HG02763 (cell line): ENCODE measurements around the gene SORD.
"Not testable (repeated sequence)": the region's sequence is repeated elsewhere in the genome, so short reads cannot be mapped to it uniquely, and the experiment has no call there.

ENCODE experiments used
- ATAC-seq: cut with Tn5 transposase; IDR thresholded peaks from one replicate; pipeline ENCODE4 v1.9.1; 2021; ENCODE audit warnings: mild to moderate bottlenecking, moderate library complexity; ENCODE audit not compliant: unreplicated experiment

The SORD gene

GRCh38 chr15:45023659-45024225 is 747 bp downstream of the SORD start:
- ATAC-seq, result no peak

- ATAC-seq, result not testable (repeated sequence)
Measured at GRCh38 chr15:45024649-45025048, 1.7 kb downstream of the SORD start.

- ATAC-seq, result not testable (repeated sequence)
Measured at GRCh38 chr15:45025627-45026026, 2.6 kb downstream of the SORD start.

GRCh38 chr15:45026651-45027190 is 3.7 kb downstream of the SORD start:
- no peak for ATAC-seq

- no peak for ATAC-seq
Measured at GRCh38 chr15:45027220-45027619, 4.2 kb downstream of the SORD start.

GRCh38 chr15:45030743-45031142 is 7.7 kb downstream of the SORD start:
- no peak for ATAC-seq

GRCh38 chr15:45031522-45032028 is 8.6 kb downstream of the SORD start:
- not testable (repeated sequence) for ATAC-seq

- not testable (repeated sequence) for ATAC-seq
Measured at GRCh38 chr15:45032501-45032900, 9.5 kb downstream of the SORD start.

- ATAC-seq, result not testable (repeated sequence)
Measured at GRCh38 chr15:45034087-45034486, 11.1 kb downstream of the SORD start.

- not testable (repeated sequence) for ATAC-seq
Measured at GRCh38 chr15:45034600-45035375, 11.8 kb downstream of the SORD start.

GRCh38 chr15:45036812-45037781 is 14.1 kb downstream of the SORD start:
- ATAC-seq, result peak; percentile 50

- no peak for ATAC-seq
Measured at GRCh38 chr15:45037936-45038335, 14.9 kb downstream of the SORD start.

- ATAC-seq, result not testable (repeated sequence)
Measured at GRCh38 chr15:45040396-45040795, 17.4 kb downstream of the SORD start.

- not testable (repeated sequence) for ATAC-seq
Measured at GRCh38 chr15:45041538-45041937, 18.5 kb downstream of the SORD start.

GRCh38 chr15:45042859-45043258 is 19.9 kb downstream of the SORD start:
- ATAC-seq, result not testable (repeated sequence)

GRCh38 chr15:45044270-45044669 is 21.3 kb downstream of the SORD start:
- not testable (repeated sequence) for ATAC-seq

- ATAC-seq, result not testable (repeated sequence)
Measured at GRCh38 chr15:45048449-45048793, 25.4 kb downstream of the SORD start.

- ATAC-seq, result no peak
Measured at GRCh38 chr15:45048794-45049631, 26.0 kb downstream of the SORD start.

- ATAC-seq, result no peak
Measured at GRCh38 chr15:45050587-45050986, 27.6 kb downstream of the SORD start.

GRCh38 chr15:45052676-45053075 is 29.7 kb downstream of the SORD start:
- not testable (repeated sequence) for ATAC-seq
